HepG2 (cell line): ENCODE data around the gene RAB3B. TPM values are rescaled to one million over a fixed set of nuclear protein-coding genes. Genes with fewer than 3 reads are reported as not detected.

Experiments used
- DNMT3B ChIP-seq: conservative IDR thresholded peaks from 2 replicates; pipeline ENCODE4 v1.6.1; 2016; ENCODE audit warnings: missing biosample characterization, control low read depth
- DPF2 ChIP-seq: sonication (generic); formaldehyde crosslinking; IDR thresholded peaks from 2 replicates; pipeline ENCODE4 v1.4.0; 2020; ENCODE audit warnings: mild to moderate bottlenecking, low read depth, missing genetic modification reagents, borderline replicate concordance
- EED ChIP-seq: sonication (generic); formaldehyde crosslinking; IDR thresholded peaks from 2 replicates; pipeline ENCODE4 v1.5.0; 2020; ENCODE audit warnings: mild to moderate bottlenecking, missing genetic modification reagents
- GABPB1 ChIP-seq: IDR thresholded peaks from 2 replicates; pipeline ENCODE4 v1.6.1; 2016; ENCODE audit warnings: mild to moderate bottlenecking, missing genetic modification reagents, moderate library complexity, missing compliant biosample characterization
- GLI4 ChIP-seq: sonication (generic); formaldehyde crosslinking; IDR thresholded peaks from 2 replicates; pipeline ENCODE4 v1.5.1; 2020; ENCODE audit warnings: missing genetic modification reagents, mild to moderate bottlenecking, moderate library complexity, borderline replicate concordance
- KDM3A ChIP-seq: IDR thresholded peaks from 2 replicates; pipeline ENCODE4 v1.6.1; 2018; ENCODE audit warnings: low read depth, missing compliant biosample characterization
- KLF11 ChIP-seq: IDR thresholded peaks from 2 replicates; pipeline ENCODE4 v1.6.1; 2016; ENCODE audit warnings: missing compliant biosample characterization
- NFAT5 ChIP-seq: sonication (generic); formaldehyde crosslinking; IDR thresholded peaks from 2 replicates; pipeline ENCODE4 v1.4.0; 2020; ENCODE audit warnings: missing genetic modification reagents
- NKX3-1 ChIP-seq: sonication (generic); formaldehyde crosslinking; IDR thresholded peaks from 2 replicates; pipeline ENCODE4 v1.5.0; 2020; ENCODE audit warnings: missing genetic modification reagents
- REPIN1 ChIP-seq: sonication (generic); formaldehyde crosslinking; IDR thresholded peaks from 2 replicates; pipeline ENCODE4 v1.8.0; 2022; ENCODE audit warnings: missing genetic modification reagents, low read depth, mild to moderate bottlenecking, borderline replicate concordance
- SOX13 ChIP-seq, 3 experiments: fragments of 450-650 bp in 1 of 3; sonication (generic) in 1 of 3; formaldehyde crosslinking in 1 of 3; IDR thresholded peaks in 2 of 3; conservative IDR thresholded peaks in 1 of 3; 2 replicates each; pipeline versions ENCODE4 v1.5.0 to v1.6.1; 2016 to 2020; ENCODE audit warnings: antibody characterized with exemption in 1 of 3, mild to moderate bottlenecking in 1 of 3, missing compliant biosample characterization in 1 of 3, missing genetic modification reagents in 1 of 3, moderate library complexity in 1 of 3
- ZBTB20 ChIP-seq: sonication (generic); formaldehyde crosslinking; IDR thresholded peaks from 2 replicates; pipeline ENCODE4 v1.8.1; 2023; ENCODE audit warnings: missing genetic modification reagents, low read depth, mild to moderate bottlenecking, borderline replicate concordance
- ZNF430 ChIP-seq: sonication (generic); formaldehyde crosslinking; IDR thresholded peaks from 2 replicates; pipeline ENCODE4 v1.9.0; 2021; ENCODE audit warnings: mild to moderate bottlenecking, missing genetic modification reagents
- ZNF510 ChIP-seq: sonication (generic); formaldehyde crosslinking; IDR thresholded peaks from 2 replicates; pipeline ENCODE4 v1.4.0; 2020; ENCODE audit warnings: low read depth, mild to moderate bottlenecking, missing genetic modification reagents
- ZNF543 ChIP-seq: sonication (generic); formaldehyde crosslinking; IDR thresholded peaks from 2 replicates; pipeline ENCODE4 v1.4.0; 2020; ENCODE audit warnings: mild to moderate bottlenecking, missing genetic modification reagents
- ZNF709 ChIP-seq: sonication (generic); formaldehyde crosslinking; IDR thresholded peaks from 2 replicates; pipeline ENCODE4 v1.5.0; 2020; ENCODE audit warnings: mild to moderate bottlenecking, missing genetic modification reagents
- ZNF777 ChIP-seq: sonication (generic); formaldehyde crosslinking; IDR thresholded peaks from 2 replicates; pipeline ENCODE4 v1.4.0; 2020; ENCODE audit warnings: missing genetic modification reagents
- ZNF781 ChIP-seq: sonication (generic); formaldehyde crosslinking; IDR thresholded peaks from 2 replicates; pipeline ENCODE4 v1.5.1; 2020; ENCODE audit warnings: borderline replicate concordance, mild to moderate bottlenecking, missing genetic modification reagents; ENCODE audit errors: not compliant biosample characterization
- polyA plus RNA-seq, 8 experiments: library from polyadenylated mRNA; depleted of rRNA in 3 of 8; stranded (reverse) in 7 of 8; unstranded in 1 of 8; fragments of >200 nt; fragmentation: Illumina TruSeq in 4 of 8; extraction: Trizol in 4 of 8; gene quantifications; 2 replicates each; pipeline versions ENCODE4 v1.2.1 to v1.2.3, GENCODE V29; 2011 to 2016; ENCODE audit warnings: low read depth in 4 of 8, missing spikeins in 1 of 8, mixed read lengths in 1 of 8; ENCODE audit not compliant: insufficient read depth in 1 of 8
- total RNA-seq, 5 experiments: library from RNA; depleted of rRNA; stranded (reverse); fragments of >200 nt; fragmentation: Illumina TruSeq; extraction: Trizol; gene quantifications; 2 replicates each; pipeline ENCODE4 v1.2.3, GENCODE V29; 2016; ENCODE audit warnings: low read depth in 1 of 5
- TF ChIP-seq, protein P1 (sequence below): sonication (generic); formaldehyde crosslinking; conservative IDR thresholded peaks from 2 replicates; pipeline ENCODE4 v1.8.1; 2023; ENCODE audit warnings: missing genetic modification reagents
- TF ChIP-seq, protein P2 (sequence below): sonication (generic); formaldehyde crosslinking; IDR thresholded peaks from 2 replicates; pipeline ENCODE4 v1.9.0; 2022; ENCODE audit warnings: low read depth, missing genetic modification reagents

The RAB3B gene
- total and polyA plus RNA-seq, 2 of the 13 experiments (the other 11 are each of a cell fraction or from before 2014, with no cell fraction given): 1.0 to 1.2 TPM

GRCh38 chr1:52033190-52034049 is 42.9 kb upstream of the RAB3B start, which contains the start of gene KTI12 (continued):
- TF ChIP-seq REPIN1 (CRISPR knock-in tag): peak; percentile 84
- TF ChIP-seq ZNF543 (CRISPR knock-in tag): peak; percentile 36; the same call in 1 of the 2 replicates
- 0 out of 2 replicates have a peak, but pooled peaks have one; percentile 29 for TF ChIP-seq KDM3A (CRISPR knock-in tag)
- no peak for TF ChIP-seq KLF11
- TF ChIP-seq, protein P1, sequence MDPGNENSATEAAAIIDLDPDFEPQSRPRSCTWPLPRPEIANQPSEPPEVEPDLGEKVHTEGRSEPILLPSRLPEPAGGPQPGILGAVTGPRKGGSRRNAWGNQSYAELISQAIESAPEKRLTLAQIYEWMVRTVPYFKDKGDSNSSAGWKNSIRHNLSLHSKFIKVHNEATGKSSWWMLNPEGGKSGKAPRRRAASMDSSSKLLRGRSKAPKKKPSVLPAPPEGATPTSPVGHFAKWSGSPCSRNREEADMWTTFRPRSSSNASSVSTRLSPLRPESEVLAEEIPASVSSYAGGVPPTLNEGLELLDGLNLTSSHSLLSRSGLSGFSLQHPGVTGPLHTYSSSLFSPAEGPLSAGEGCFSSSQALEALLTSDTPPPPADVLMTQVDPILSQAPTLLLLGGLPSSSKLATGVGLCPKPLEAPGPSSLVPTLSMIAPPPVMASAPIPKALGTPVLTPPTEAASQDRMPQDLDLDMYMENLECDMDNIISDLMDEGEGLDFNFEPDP (CRISPR knock-in tag): no peak
- peak; percentile 61; the same call in 1 of the 2 replicates for TF ChIP-seq ZNF709 (CRISPR knock-in tag)
- no peak for TF ChIP-seq SOX13 (IDR thresholded peaks at IDR 0.05)
- TF ChIP-seq SOX13 (CRISPR knock-in tag; conservative IDR thresholded peaks at IDR 0.05 in 1 of 2, IDR thresholded peaks at IDR 0.05 in 1 of 2): no peak; a peak in 1 of 4 replicates
- TF ChIP-seq ZNF777 (CRISPR knock-in tag): peak; percentile 51
- 0 out of 2 replicates have a peak, but pooled peaks have one; percentile 30 for TF ChIP-seq ZNF430 (CRISPR knock-in tag)
- no peak; the same call in 1 of the 2 replicates for TF ChIP-seq DNMT3B (CRISPR knock-in tag)
- TF ChIP-seq ZNF510 (CRISPR knock-in tag): no peak
- 0 out of 2 replicates have a peak, but pooled peaks have one; percentile 71 for TF ChIP-seq NFAT5
- TF ChIP-seq GABPB1: peak; percentile 97
- TF ChIP-seq EED (CRISPR knock-in tag): peak; percentile 76
- no peak for TF ChIP-seq DPF2 (CRISPR knock-in tag)
- TF ChIP-seq, protein P2, sequence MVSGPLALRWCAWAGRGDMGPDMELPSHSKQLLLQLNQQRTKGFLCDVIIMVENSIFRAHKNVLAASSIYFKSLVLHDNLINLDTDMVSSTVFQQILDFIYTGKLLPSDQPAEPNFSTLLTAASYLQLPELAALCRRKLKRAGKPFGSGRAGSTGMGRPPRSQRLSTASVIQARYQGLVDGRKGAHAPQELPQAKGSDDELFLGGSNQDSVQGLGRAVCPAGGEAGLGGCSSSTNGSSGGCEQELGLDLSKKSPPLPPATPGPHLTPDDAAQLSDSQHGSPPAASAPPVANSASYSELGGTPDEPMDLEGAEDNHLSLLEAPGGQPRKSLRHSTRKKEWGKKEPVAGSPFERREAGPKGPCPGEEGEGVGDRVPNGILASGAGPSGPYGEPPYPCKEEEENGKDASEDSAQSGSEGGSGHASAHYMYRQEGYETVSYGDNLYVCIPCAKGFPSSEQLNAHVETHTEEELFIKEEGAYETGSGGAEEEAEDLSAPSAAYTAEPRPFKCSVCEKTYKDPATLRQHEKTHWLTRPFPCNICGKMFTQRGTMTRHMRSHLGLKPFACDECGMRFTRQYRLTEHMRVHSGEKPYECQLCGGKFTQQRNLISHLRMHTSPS (CRISPR knock-in tag): peak; percentile 42; the same call in 1 of the 2 replicates
- TF ChIP-seq GLI4 (CRISPR knock-in tag): 0 out of 2 replicates have a peak, but pooled peaks have one; percentile 36
- TF ChIP-seq ZNF781 (CRISPR knock-in tag): peak; percentile 44
- TF ChIP-seq ZBTB20 (CRISPR knock-in tag): peak; percentile 69; the same call in 1 of the 2 replicates
- TF ChIP-seq NKX3-1 (CRISPR knock-in tag): peak; percentile 61; the same call in 1 of the 2 replicates
